Measurements from ENCODE around the gene SLC8A3.

Gene SLC8A3

DNA sequence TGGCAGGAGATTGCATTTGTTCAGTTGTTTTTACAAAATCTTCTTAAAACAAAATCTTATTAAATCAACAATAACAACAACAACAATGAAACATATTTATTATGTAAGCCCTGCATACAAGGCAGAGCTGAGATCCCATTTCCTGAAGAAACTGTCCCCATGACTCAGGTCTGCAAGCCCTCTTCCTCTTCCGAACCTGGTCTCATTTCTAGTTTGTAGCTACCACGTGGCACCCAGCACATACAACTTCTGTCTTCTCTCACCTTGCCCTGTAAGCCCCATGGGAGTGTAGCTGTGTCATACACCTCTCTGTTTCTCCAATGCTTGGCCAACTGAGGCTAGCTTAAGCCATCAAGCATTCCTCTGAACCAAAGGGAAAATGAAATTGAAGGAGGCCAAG is 106.4 kb downstream of the SLC8A3 start:
- DNase-seq = no peak
- Mint-ChIP-seq H3K27ac (no peak overlapping the region), H3K9me3 (no peaks in the 10 kb centered on the region), H3K4me3 (no peak overlapping the region), H3K27me3 (ENCODE audit: low read depth, poor library complexity) (no peaks in the 10 kb centered on the region), H3K36me3 (ENCODE audit: low read depth) (no peaks in the 10 kb centered on the region), H3K4me1 (peaks cover 5% of the 10 kb centered on the region)
- TF ChIP-seq, protein P1, sequence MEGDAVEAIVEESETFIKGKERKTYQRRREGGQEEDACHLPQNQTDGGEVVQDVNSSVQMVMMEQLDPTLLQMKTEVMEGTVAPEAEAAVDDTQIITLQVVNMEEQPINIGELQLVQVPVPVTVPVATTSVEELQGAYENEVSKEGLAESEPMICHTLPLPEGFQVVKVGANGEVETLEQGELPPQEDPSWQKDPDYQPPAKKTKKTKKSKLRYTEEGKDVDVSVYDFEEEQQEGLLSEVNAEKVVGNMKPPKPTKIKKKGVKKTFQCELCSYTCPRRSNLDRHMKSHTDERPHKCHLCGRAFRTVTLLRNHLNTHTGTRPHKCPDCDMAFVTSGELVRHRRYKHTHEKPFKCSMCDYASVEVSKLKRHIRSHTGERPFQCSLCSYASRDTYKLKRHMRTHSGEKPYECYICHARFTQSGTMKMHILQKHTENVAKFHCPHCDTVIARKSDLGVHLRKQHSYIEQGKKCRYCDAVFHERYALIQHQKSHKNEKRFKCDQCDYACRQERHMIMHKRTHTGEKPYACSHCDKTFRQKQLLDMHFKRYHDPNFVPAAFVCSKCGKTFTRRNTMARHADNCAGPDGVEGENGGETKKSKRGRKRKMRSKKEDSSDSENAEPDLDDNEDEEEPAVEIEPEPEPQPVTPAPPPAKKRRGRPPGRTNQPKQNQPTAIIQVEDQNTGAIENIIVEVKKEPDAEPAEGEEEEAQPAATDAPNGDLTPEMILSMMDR (IDR thresholded peaks at IDR 0.05) = no peak

DNA sequence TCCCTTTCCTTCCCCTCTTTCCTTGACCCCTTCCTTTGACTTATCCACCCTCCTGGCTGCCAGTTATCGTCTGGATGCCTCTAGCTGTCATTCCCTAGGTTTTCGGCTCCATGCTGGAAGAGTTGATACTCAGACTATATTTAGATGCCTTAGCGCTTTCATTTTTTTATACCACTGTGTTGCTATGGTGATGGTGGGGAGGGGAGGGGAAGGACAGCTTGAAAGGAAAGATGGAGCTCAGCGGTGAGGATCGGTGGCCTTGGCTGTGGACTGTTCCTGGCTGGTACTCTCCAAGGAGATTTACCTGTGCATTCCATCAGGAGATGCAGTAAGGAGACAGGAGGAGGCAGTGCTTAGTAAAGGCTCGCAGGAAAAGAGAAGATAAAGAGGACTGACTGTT is 108.7 kb downstream of the SLC8A3 start:
- TF ChIP-seq, protein P1 (IDR thresholded peaks at IDR 0.05) = no peak

DNA sequence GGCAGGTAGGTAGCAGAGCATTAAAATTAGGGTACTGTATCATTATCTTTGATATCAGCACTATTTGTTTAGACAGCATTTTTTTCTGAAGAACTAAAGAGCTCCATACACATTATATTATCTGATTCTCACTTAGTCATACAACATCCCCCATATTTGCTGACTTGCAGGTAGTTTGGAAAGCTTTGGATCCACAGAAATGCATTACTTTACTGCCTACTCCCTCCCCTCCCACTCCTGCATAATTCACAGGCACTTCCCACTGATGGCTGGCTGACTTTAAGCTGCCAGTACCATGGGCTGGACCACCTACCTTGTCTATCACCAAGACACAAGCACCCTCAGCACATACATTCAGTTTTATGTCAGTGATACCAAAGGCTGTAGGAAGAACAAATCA is 110.4 kb downstream of the SLC8A3 start:
- H3K4me3 Mint-ChIP-seq = no peak overlapping the region
- no peaks in the 10 kb centered on the region for H3K9me3 Mint-ChIP-seq
- TF ChIP-seq, protein P1 (IDR thresholded peaks at IDR 0.05) = no peak
- no peak for DNase-seq
- no peaks in the 10 kb centered on the region for H3K27me3 Mint-ChIP-seq (ENCODE audit: low read depth, poor library complexity)
- peaks cover 6% of the 10 kb centered on the region for H3K4me1 Mint-ChIP-seq
- no peak overlapping the region for H3K27ac Mint-ChIP-seq
- H3K36me3 Mint-ChIP-seq (ENCODE audit: low read depth) = no peaks in the 10 kb centered on the region

More for the DNA sequence above, 108.7 kb downstream of the SLC8A3 start:
- Mint-ChIP-seq H3K4me3 (no peak overlapping the region), H3K36me3 (ENCODE audit: low read depth) (no peaks in the 10 kb centered on the region), H3K9me3 (no peaks in the 10 kb centered on the region), H3K27me3 (ENCODE audit: low read depth, poor library complexity) (no peaks in the 10 kb centered on the region), H3K4me1 (peaks cover 6% of the 10 kb centered on the region), H3K27ac (no peak overlapping the region)
- DNase-seq = no peak

DNA sequence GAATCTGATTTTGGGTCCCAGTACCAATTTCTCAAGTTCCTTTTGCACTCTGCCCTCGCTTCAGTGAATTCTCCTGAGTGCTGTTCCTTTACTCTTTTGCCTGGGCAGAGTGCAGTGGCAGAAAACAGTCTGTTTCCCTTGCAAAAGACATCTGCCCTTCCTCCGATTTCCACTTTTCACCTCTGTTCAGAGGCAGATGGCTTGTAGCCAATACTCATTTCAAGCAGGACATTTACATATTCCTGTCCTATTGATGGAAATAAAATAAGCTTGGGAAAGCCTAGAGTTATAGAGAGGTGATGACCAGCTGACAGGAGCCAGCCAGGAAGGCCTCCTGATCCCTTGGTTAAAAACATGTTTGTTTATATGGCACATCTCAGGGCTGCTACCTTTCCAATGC is 111.0 kb downstream of the SLC8A3 start:
- Mint-ChIP-seq H3K36me3 (ENCODE audit: low read depth) (no peaks in the 10 kb centered on the region), H3K4me3 (no peak overlapping the region), H3K4me1 (peaks cover 6% of the 10 kb centered on the region), H3K27me3 (ENCODE audit: low read depth, poor library complexity) (no peaks in the 10 kb centered on the region), H3K27ac (no peak overlapping the region), H3K9me3 (no peaks in the 10 kb centered on the region)
- no peak for DNase-seq
- TF ChIP-seq, protein P1 (IDR thresholded peaks at IDR 0.05) = no peak

DNA sequence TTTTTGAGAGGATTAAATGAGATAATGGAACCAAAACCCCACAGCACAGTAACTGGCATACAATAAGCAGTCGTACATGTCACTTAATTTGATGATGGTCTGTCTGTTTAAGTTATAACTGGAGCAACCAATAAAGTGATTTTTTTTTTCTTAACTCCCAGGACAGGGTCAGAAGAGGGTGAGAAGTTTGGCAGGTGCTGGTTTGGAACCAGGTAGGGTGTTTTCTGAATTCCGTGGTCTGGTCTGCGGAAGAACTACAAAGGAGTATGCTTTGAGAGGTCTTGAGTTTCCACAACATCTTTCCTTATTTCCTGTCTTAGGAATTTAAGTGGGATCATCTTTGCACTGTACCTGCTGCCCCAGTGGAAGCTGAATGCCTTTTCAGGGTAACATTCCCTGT is 111.7 kb downstream of the SLC8A3 start:
- peak overlapping the region; percentile 18 for H3K27ac Mint-ChIP-seq
- H3K4me3 Mint-ChIP-seq = no peak overlapping the region
- H3K4me1 Mint-ChIP-seq = peaks cover 6% of the 10 kb centered on the region
- no peaks in the 10 kb centered on the region for H3K9me3 Mint-ChIP-seq
- no peaks in the 10 kb centered on the region for H3K36me3 Mint-ChIP-seq (ENCODE audit: low read depth)
- no peaks in the 10 kb centered on the region for H3K27me3 Mint-ChIP-seq (ENCODE audit: low read depth, poor library complexity)
- TF ChIP-seq, protein P1 (IDR thresholded peaks at IDR 0.05) = no peak
- DNase-seq = no peak

DNA sequence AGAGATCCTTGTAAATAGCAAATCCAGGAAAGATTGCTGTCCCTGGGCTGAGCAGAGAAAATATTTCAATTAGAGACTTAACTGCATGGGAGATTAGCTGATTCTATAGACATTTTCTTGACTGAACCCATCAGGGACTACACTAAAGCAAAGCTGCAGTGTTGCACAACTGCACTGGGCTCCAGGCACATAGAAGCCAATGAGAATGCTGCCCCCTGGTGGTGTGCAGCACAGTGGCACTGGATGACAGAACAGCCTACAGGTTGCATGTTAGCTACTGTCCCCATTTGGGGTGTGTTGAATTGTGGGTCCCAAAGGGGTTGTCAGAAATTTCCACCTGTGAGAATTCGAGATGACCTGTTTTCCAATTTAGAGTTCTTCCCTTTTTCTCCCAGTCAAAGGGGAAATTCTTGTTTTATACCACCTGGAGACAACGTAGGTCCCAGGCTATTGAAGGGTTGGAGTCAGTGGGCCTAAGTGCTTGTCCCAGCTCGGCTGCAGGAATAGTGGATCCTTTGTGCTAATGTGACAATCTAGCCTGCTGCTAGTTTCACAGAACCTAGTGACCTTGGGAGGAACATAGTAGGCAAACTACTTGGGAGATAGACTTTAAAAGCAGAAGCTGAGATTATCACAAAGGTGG is 114.7 kb downstream of the SLC8A3 start:
- TF ChIP-seq, protein P1 (IDR thresholded peaks at IDR 0.05) = peak; percentile 96
- H3K9me3 Mint-ChIP-seq = no peaks in the 10 kb centered on the region
- H3K36me3 Mint-ChIP-seq (ENCODE audit: low read depth) = no peaks in the 10 kb centered on the region
- H3K4me1 Mint-ChIP-seq = peaks cover 6% of the 10 kb centered on the region
- DNase-seq = peak; percentile 78
- H3K27me3 Mint-ChIP-seq (ENCODE audit: low read depth, poor library complexity) = no peaks in the 10 kb centered on the region
- H3K27ac Mint-ChIP-seq = no peak overlapping the region
- no peak overlapping the region for H3K4me3 Mint-ChIP-seq

Measured in nephron progenitor cell (in vitro differentiated cells).